Activated CD4-positive, alpha-beta memory T cell treated with anti-CD3 and anti-CD28 coated beads for 36 hours (primary cell): ENCODE results near the gene CLDN22. TPM values are rescaled to one million over a fixed set of nuclear protein-coding genes. Genes with fewer than 3 reads are reported as not detected.

Experiments
- CTCF ChIA-PET: fragments of 350-600 bp; sonication (Branson Sonifier 250); formaldehyde crosslinking; loops from one replicate; lab custom pipeline; 2021; ENCODE audit warnings: antibody characterized with exemption, inconsistent platforms; lab: Charles Lee
- POLR2A ChIA-PET: fragments of 350-600 bp; sonication (Branson Sonifier 250); formaldehyde crosslinking; loops from one replicate; lab custom pipeline; 2021; ENCODE audit warnings: antibody characterized with exemption; lab: Charles Lee
- DNase-seq: peaks from one replicate; pipeline ENCODE4 v3.0.0-alpha.2; 2020
- H3K27ac Mint-ChIP-seq: one replicate; pipeline ENCODE4 v1.8.0; 2021; ENCODE audit warnings: mixed read lengths
- H3K27me3 Mint-ChIP-seq: one replicate; pipeline ENCODE4 v1.8.0; 2021; ENCODE audit warnings: mixed read lengths
- H3K36me3 Mint-ChIP-seq: one replicate; pipeline ENCODE4 v1.8.0; 2021; ENCODE audit warnings: mixed read lengths
- H3K4me1 Mint-ChIP-seq: one replicate; pipeline ENCODE4 v1.8.0; 2021; ENCODE audit warnings: low read depth, mixed read lengths
- H3K4me3 Mint-ChIP-seq: one replicate; pipeline ENCODE4 v1.8.0; 2021; ENCODE audit warnings: mild to moderate bottlenecking, mixed read lengths
- H3K9me3 Mint-ChIP-seq: one replicate; pipeline ENCODE4 v1.8.0; 2021; ENCODE audit warnings: mixed read lengths
- intact Hi-C: fragments of 100-400 bp; cut with micrococcal nuclease; formaldehyde crosslinking; loops from one replicate; pipeline ENCODE4 v1.15.1; 2023
- total RNA-seq, 2 experiments: library from RNA; stranded (reverse); gene quantifications; one replicate each; pipeline ENCODE4 v1.2.3, GENCODE V29; 2021

Gene CLDN22
- total RNA-seq, 2 experiments from 2014 or later, result not detected

DNA sequence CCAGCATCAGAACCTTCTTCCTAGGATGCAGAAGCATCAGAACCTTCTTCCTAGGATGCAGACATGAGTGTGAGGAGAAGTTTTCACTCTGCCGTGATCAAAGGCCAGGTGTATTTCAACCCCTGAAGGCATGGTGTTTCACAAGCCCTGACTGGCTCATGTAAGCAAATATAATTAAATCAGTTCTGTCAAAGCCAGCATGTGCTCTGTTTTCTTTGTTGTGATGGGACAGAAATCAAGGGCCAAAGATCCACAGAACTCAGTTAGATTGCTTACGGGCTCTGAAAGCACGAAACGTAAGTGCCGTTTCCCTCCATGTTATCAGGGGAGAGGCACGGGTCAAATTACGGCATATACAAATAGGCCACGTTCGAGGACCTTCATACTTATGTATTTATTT is 34.1 kb upstream of the CLDN22 start:
- ChIA-PET POLR2A (no interaction called here), CTCF (no interaction called here)
- intact Hi-C loops, result no loop called here
- Mint-ChIP-seq H3K4me3 (no peak overlapping the region), H3K9me3 (no peaks in the 10 kb centered on the region), H3K27me3 (peaks cover 16% of the 10 kb centered on the region), H3K36me3 (no peaks in the 10 kb centered on the region), H3K4me1 (peaks cover 7% of the 10 kb centered on the region), H3K27ac (no peak overlapping the region)
- DNase-seq, result no peak

GRCh38 chr4:183353557-183353956 is 33.5 kb upstream of the CLDN22 start:
- peaks cover 18% of the 10 kb centered on the region for H3K27me3 Mint-ChIP-seq
- no peak overlapping the region for H3K4me3 Mint-ChIP-seq
- no peaks in the 10 kb centered on the region for H3K9me3 Mint-ChIP-seq
- DNase-seq, result no peak
- no peak overlapping the region for H3K27ac Mint-ChIP-seq
- peaks cover 13% of the 10 kb centered on the region for H3K4me1 Mint-ChIP-seq
- ChIA-PET CTCF (no interaction called here), POLR2A (no interaction called here)
- intact Hi-C loops, result no loop called here
- H3K36me3 Mint-ChIP-seq, result no peaks in the 10 kb centered on the region

GRCh38 chr4:183352546-183352945 is 32.5 kb upstream of the CLDN22 start:
- intact Hi-C loops, result no loop called here
- ChIA-PET CTCF (interaction anchor here (1.6 kb wide), 1 partner anchor 55 kb away, joined by 3 read pairs; no protein-coding TSS in a partner anchor), POLR2A (no interaction called here)
- no peak overlapping the region for H3K27ac Mint-ChIP-seq
- peaks cover 21% of the 10 kb centered on the region for H3K27me3 Mint-ChIP-seq
- H3K9me3 Mint-ChIP-seq, result no peaks in the 10 kb centered on the region
- H3K4me3 Mint-ChIP-seq, result no peak overlapping the region
- DNase-seq, result no peak
- H3K36me3 Mint-ChIP-seq, result no peaks in the 10 kb centered on the region
- H3K4me1 Mint-ChIP-seq, result peaks cover 16% of the 10 kb centered on the region

GRCh38 chr4:183350317-183351071 is 30.4 kb upstream of the CLDN22 start:
- intact Hi-C loops, result no loop called here
- no peak for DNase-seq
- Mint-ChIP-seq H3K9me3 (no peaks in the 10 kb centered on the region), H3K27ac (no peak overlapping the region), H3K36me3 (no peaks in the 10 kb centered on the region), H3K27me3 (peaks cover 28% of the 10 kb centered on the region), H3K4me3 (no peak overlapping the region), H3K4me1 (peaks cover 16% of the 10 kb centered on the region)
- CTCF ChIA-PET, result no interaction called here
- POLR2A ChIA-PET, result no interaction called here

- peak; percentile 44 for DNase-seq
- POLR2A ChIA-PET, result no interaction called here
- Mint-ChIP-seq H3K36me3 (no peaks in the 10 kb centered on the region), H3K4me3 (no peak overlapping the region), H3K9me3 (no peaks in the 10 kb centered on the region), H3K27me3 (peaks cover 32% of the 10 kb centered on the region), H3K27ac (peak overlapping the region; percentile 56), H3K4me1 (peaks cover 16% of the 10 kb centered on the region)
- intact Hi-C loops, result loop anchor here (1.0 to 2.0 kb wide), 3 partner anchors 14 to 431 kb away; no protein-coding TSS in a partner anchor
- CTCF ChIA-PET, result no interaction called here
Observed at GRCh38 chr4:183349673-183350072, 29.6 kb upstream of the CLDN22 start.

GRCh38 chr4:183348706-183349659 is 28.9 kb upstream of the CLDN22 start:
- intact Hi-C loops, result loop anchor here (1.0 to 2.0 kb wide), 3 partner anchors 14 to 430 kb away; no protein-coding TSS in a partner anchor
- peaks cover 35% of the 10 kb centered on the region for H3K27me3 Mint-ChIP-seq
- H3K27ac Mint-ChIP-seq, result peak overlapping the region; percentile 56

DNA sequence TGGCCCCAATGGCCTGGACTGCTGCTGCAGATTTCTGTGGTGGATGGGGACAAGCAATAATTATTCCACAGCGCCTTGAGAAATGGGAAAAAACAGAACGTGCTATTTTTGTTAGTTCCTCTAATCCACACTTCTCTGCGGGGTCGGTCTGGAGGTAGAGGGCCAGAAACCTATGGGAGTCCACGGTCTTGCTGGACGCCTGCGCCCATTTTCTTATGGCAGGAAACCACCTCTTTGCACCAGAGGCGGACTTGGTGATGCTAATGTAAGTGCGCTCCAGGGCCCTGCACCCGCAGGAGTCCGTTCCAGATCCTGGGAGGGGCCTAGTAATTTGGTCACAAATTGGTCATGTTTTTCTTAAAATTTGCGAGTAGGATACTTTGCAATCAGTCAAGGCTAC is 28.1 kb upstream of the CLDN22 start:
- intact Hi-C loops, result loop anchor here (2.0 kb wide), 1 partner anchor 429 kb away; no protein-coding TSS in a partner anchor

More at GRCh38 chr4:183348706-183349659, 28.9 kb upstream of the CLDN22 start:
- CTCF ChIA-PET, result no interaction called here
- Mint-ChIP-seq H3K36me3 (no peaks in the 10 kb centered on the region), H3K9me3 (no peaks in the 10 kb centered on the region), H3K4me1 (peaks cover 16% of the 10 kb centered on the region), H3K4me3 (no peak overlapping the region)
- POLR2A ChIA-PET, result no interaction called here
- peak; percentile 75 for DNase-seq

DNA sequence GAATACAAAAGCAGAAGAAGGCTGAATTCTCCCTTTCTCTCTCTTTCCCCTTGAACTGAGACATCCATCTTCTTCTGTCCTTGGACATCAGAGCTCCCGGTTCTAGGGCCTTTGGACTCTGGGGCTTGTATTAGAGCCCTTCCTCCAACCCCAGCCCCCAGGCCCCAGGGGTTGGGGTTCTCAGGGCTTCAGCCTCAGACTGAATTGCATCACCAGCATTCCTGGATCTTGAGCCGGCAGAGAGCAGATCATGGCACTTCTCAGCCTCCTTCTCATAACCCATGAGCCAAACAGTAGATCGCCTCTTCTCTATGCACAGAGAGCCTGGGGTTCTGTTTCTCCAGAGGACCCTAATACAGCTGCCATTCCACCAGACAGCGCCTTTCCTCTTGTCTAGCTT is 27.5 kb upstream of the CLDN22 start:
- intact Hi-C loops, result no loop called here
- Mint-ChIP-seq H3K27me3 (peaks cover 36% of the 10 kb centered on the region), H3K27ac (no peak overlapping the region), H3K4me1 (peaks cover 19% of the 10 kb centered on the region), H3K4me3 (no peak overlapping the region), H3K36me3 (no peaks in the 10 kb centered on the region), H3K9me3 (no peaks in the 10 kb centered on the region)
- ChIA-PET POLR2A (no interaction called here), CTCF (interaction anchor here (0.6 kb wide), 1 partner anchor 1658 kb away, joined by 3 read pairs; no protein-coding TSS in a partner anchor)
- DNase-seq, result no peak

More for the DNA sequence above, 28.1 kb upstream of the CLDN22 start:
- Mint-ChIP-seq H3K4me3 (no peak overlapping the region), H3K36me3 (no peaks in the 10 kb centered on the region), H3K27ac (no peak overlapping the region), H3K9me3 (no peaks in the 10 kb centered on the region), H3K27me3 (peaks cover 36% of the 10 kb centered on the region), H3K4me1 (peaks cover 18% of the 10 kb centered on the region)
- ChIA-PET CTCF (no interaction called here), POLR2A (no interaction called here)
- no peak for DNase-seq

DNA sequence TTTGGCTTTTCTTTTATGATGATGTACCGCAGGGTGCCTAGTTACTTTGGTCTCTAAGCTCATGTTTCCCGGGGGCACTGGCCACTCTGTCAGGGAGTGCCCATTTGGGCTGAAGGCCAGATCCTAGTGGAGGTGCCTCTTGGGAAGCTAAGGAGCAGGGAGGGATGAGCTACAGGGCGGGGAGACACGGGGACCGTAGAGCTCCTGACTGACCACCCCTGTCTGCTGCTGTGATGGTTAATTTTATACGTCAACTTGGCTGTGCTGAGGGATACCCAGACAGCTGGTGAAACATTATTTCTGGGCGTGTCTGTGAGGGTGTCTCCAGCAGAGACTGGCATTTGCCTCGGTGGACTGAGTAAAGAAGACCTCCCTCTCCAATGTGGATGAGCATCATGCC is 27.1 kb upstream of the CLDN22 start:
- Mint-ChIP-seq H3K36me3 (no peaks in the 10 kb centered on the region), H3K27me3 (peaks cover 35% of the 10 kb centered on the region), H3K27ac (no peak overlapping the region), H3K4me1 (peaks cover 19% of the 10 kb centered on the region), H3K9me3 (no peaks in the 10 kb centered on the region), H3K4me3 (no peak overlapping the region)
- no peak for DNase-seq
- intact Hi-C loops, result no loop called here
- ChIA-PET POLR2A (no interaction called here), CTCF (interaction anchor here (0.6 kb wide), 1 partner anchor 1658 kb away, joined by 3 read pairs; no protein-coding TSS in a partner anchor)

GRCh38 chr4:183345261-183345660 is 25.2 kb upstream of the CLDN22 start:
- Mint-ChIP-seq H3K4me3 (no peak overlapping the region), H3K36me3 (no peaks in the 10 kb centered on the region), H3K9me3 (no peaks in the 10 kb centered on the region), H3K27ac (no peak overlapping the region), H3K4me1 (peaks cover 18% of the 10 kb centered on the region), H3K27me3 (peaks cover 26% of the 10 kb centered on the region)
- CTCF ChIA-PET, result no interaction called here
- intact Hi-C loops, result no loop called here
- POLR2A ChIA-PET, result no interaction called here
- no peak for DNase-seq

GRCh38 chr4:183344523-183345255 is 24.6 kb upstream of the CLDN22 start:
- peaks cover 17% of the 10 kb centered on the region for H3K4me1 Mint-ChIP-seq
- peaks cover 26% of the 10 kb centered on the region for H3K27me3 Mint-ChIP-seq
- H3K27ac Mint-ChIP-seq, result no peak overlapping the region
- H3K4me3 Mint-ChIP-seq, result no peak overlapping the region
- ChIA-PET CTCF (no interaction called here), POLR2A (no interaction called here)
- no peaks in the 10 kb centered on the region for H3K36me3 Mint-ChIP-seq
- no peak for DNase-seq
- no peaks in the 10 kb centered on the region for H3K9me3 Mint-ChIP-seq
- intact Hi-C loops, result no loop called here
